HG03039 (cell line): ENCODE measurements around the gene PLGLB1.
"Not testable (repeated sequence)": the region's sequence is repeated elsewhere in the genome, so short reads cannot be mapped to it uniquely, and the experiment has no call there.

Experiments
- ATAC-seq: cut with Tn5 transposase; IDR thresholded peaks from one replicate; pipeline ENCODE4 v1.9.1; 2021; ENCODE audit warnings: mild to moderate bottlenecking, moderate library complexity; ENCODE audit not compliant: unreplicated experiment

PLGLB1 gene

DNA sequence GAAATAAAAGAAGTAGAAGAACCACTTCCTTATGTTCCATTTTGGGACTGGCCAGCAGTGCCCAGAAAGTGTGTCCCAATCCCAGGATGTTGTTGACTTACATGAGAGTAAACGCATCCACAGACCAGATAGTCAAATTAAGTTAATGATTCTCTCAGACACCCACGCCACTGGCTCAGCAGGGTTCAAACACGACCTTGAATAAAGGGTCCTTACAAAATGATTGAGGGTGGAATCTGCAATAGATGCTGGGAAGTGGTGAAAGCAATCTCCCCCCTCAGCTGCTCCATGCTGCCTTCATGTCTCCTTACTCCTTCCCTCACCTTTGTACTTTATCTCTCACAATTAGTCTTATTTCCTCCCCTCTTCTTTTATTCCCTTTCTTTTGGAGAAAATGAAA lies at the start of gene PLGLB1:
PLGLB1 (minus strand) TSS at position 101 of the 400 bp plus-strand sequence; CDS start at position 40, 61 bp downstream.
- ATAC-seq = not testable (repeated sequence)

GRCh38 chr2:87064305-87064704 lies 42.7 kb upstream of the PLGLB1 start:
- ATAC-seq = not testable (repeated sequence)

DNA sequence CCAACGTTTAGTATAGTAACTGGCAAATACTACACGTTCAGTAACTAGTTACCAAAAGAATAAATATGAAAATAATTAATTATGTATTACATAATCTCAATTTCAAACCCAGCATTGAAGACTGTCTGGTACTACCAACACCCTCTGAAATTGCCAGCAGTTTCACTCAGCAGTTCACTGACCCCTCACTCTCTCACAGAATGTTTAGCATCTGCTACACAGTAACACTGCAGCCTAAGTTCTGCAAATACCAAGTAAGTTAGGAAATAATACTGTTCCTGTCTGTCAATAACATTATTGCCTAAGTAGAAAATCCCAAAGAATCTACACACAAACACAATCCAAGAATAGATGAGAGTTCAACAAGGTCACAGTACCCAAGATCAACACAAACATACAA lies 41.8 kb upstream of the PLGLB1 start:
- not testable (repeated sequence) for ATAC-seq

GRCh38 chr2:87061519-87061918 lies 39.9 kb upstream of the PLGLB1 start:
- ATAC-seq = not testable (repeated sequence)

DNA sequence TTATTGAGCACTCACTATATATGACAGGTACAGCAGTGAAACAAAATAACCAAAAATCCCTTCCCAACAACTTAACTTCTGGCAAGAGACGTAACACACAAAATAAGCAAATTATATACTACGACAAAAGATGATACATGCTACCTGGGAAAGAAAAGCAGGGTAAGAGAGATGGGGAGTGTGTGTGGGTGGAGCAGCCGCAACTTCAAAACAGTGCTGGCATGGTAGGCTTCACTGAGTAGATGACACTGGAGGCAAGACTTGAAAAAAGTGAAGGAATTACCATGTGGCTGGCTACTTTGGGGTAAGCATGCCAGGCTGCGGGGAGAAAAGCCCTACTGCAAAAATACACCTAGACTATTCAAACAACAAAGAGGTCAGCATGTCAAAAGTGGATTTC lies 36.0 kb upstream of the PLGLB1 start:
- not testable (repeated sequence) for ATAC-seq

GRCh38 chr2:87056843-87057242 lies 35.2 kb upstream of the PLGLB1 start:
- not testable (repeated sequence) for ATAC-seq

DNA sequence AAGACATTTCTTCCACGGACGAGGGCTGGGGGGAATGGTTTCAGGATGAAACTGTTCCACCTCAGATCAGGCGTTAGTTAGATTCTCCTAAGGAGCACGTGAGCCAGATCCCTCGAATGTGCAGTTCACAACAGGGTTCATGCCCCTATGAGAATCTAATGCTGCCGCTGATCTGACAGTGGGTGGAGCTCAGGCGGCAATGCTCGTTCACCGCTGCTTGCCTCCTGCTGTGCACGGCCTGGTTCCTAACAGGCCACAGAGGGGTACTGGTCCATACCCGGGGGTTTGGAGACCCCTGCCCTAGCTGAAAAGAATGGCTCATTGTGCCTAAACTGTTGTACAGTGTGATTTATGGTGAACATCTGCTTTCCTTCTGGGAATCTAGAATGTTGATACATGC lies 34.8 kb upstream of the PLGLB1 start:
- not testable (repeated sequence) for ATAC-seq

DNA sequence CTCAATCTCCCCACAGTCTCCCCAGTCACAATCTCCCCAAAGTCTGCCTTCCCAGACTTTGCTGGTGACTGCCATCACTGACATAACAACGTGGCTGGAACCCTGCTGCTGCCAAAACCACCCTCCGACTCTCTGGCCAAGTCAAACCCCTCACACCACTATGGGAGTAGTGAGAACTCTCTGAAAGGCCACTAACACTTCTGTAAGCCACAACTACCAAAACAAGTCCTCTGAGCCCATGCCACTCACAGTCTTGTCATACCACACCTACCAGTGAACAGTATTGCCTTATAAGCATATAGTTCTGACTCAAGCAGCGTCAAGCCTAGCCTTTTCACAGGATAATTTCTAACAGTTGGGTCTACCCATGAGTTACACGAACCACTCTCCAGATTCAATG lies 32.7 kb upstream of the PLGLB1 start:
- not testable (repeated sequence) for ATAC-seq

DNA sequence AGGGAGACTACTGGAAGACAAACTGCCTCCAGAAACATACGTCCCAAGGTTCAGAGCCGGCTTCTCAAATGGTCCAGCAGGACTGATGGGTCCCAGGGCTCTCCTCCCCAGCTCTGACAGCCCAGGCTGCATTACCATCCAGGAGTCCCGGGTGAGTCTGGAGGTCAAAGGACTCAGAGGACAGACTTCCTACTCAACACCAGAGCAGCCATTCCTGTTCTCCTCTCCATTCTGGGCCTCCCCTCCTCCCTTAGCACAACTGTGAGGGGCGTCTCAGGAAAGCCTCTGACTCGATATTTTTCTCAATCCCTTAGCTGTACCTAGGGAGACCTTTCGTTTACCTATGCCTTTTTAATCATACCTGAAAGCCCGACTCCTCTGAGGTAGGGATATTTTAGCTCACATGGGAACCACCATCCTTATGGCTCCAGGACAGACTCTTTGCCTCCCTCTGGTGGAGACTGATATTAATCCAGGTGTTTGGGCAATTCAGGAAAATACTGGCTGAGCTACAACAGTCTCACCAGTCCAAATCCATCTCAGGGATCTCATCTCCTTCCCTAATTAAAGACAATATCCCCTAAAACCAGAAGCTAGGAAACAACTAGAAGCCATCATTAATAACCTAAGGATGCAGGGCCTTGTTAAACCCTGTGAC lies 19.8 kb upstream of the PLGLB1 start:
- not testable (repeated sequence) for ATAC-seq

DNA sequence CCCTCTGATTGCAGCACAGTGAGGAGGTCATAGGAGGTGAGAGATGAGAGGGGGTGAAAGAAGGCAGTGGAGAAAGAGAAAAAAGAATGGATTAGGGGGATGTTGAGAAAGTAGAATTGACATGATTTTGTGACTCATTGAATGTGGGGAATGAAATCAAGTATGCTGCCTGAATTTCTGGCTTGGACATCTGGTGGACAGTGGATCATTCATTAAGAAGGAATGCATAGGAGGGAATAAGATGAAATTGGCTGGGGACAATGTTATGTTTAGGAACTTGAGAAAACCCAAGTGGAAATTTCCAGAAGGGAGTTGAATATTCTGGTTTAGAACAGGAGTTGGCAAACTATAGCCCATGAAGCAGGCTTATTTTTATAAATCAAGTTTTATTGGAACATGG lies 7.0 kb upstream of the PLGLB1 start:
- not testable (repeated sequence) for ATAC-seq

GRCh38 chr2:87026816-87027215 lies 5.2 kb upstream of the PLGLB1 start:
- not testable (repeated sequence) for ATAC-seq

DNA sequence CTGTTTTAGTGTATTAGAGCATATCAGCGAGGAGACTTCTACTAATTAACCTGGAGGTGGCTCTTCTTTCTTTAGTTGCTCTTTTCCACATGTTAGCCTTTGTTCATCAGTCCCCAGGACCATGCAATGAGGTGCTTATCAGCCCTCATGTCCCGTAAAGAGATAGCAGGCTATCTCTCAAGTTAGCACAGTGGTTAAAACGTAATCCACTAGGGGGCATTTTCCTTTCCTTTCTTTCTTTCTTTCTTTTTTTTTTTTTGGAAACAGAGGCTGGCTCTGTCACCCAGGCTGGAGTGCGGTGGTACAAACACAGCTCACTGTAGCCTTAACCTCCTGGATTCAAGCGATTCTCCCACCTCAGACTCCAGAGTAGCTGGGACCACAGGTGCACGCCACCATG lies 4.3 kb upstream of the PLGLB1 start:
- ATAC-seq = not testable (repeated sequence)

GRCh38 chr2:87023988-87024615 lies 2.5 kb upstream of the PLGLB1 start:
- not testable (repeated sequence) for ATAC-seq

GRCh38 chr2:87021043-87021442 lies 601 bp downstream of the PLGLB1 start:
- ATAC-seq = not testable (repeated sequence)

DNA sequence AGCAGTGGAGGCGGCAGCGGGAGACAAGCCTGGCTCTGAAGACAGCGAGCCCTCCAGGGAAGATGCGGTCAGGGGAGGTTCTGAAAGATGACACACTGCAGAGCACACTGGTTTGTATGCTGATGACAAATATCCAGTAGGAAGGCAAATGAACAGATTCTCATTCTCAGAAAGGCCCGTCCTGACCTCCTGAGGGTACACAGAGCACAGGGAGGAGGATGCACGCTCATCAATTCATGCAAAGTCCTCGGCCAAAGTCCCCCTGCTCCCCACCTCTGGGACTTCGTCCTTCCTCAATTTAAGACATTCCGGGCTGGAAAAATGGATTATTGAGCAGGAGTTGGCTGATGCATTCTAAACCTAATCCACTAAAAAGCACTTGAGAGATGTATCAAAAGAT lies 2.6 kb downstream of the PLGLB1 start:
- ATAC-seq = not testable (repeated sequence)

DNA sequence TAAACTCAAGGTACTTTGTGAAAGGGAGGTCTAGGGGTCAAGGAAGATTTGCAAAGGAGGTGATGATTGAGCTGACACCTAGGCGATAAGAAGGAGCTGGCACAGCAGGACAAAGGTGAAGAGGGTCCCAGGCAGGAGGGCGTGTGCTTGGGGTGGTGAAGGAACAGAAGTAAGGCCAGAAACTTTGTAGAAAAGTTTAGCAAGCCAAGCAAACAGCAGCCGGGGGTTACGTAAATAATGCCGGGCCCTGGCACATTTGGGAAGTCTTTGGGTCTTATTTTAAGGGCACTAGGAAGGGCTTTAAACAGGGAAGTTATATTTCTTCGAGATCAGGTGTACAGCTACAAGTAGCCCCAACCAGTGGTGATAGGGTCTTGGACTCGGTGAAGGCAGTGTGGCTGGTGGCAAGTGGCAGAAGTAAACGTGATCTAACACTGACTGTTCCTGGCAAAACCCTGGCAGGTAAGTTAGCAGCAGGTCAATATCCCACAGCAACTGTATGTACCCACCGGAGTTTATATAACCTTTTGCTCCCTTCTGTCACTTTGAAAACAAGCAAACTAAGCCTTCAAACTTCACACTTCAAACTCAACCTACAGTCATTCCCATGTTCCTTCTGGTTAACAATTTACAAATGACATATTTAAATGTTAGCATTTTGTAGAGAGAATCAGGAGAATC lies 7.0 kb downstream of the PLGLB1 start:
- not testable (repeated sequence) for ATAC-seq

DNA sequence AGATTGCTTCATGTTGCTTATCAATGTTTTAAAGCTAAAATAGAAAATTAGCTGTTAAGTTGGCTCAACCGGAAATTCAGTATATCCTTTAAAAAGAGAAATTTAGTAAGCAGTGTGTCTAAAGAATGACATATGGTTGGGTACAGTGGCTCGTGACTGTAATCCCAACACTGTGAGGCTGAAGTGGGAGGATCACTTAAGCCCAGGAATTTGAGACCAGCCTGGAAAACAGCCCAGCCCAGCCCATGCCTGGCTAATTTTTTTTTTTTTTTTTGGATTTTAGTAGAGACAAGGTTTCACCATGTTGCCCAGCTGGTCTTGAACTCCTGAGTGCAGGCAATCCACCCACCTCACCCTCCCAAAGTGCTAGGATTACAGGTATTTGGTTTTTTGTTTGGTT lies 17.2 kb downstream of the PLGLB1 start:
- ATAC-seq = not testable (repeated sequence)
